ENCODE measurements around the gene KSR2.

Gene KSR2

DNA sequence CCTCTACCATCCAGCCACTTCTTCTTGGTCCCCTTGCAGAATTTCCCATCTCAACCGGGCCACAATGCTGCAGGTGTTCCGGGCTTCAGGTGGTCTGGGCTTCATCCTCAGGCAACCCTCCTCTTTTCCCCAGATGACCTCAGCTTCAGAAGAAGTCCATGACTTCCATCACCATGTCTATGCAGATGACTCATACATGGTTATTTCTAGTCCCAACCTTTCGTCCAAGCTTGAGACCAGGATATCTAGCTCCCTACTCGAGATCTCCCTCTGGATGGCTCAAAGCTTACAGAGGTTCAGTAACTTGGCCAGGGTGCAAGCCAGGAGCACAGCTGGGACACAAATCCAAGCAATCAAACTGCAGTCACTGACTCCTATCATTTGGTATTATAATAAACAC is 452.8 kb downstream of the KSR2 start:
- DNase-seq = no peak

GRCh38 chr12:117514016-117514415 is 454.8 kb downstream of the KSR2 start:
- peak; percentile 59 for DNase-seq

- DNase-seq = no peak
These were observed 455.4 kb downstream of the KSR2 start for GRCh38 chr12:117513353-117513752.

- no peak for DNase-seq
These were observed 460.3 kb downstream of the KSR2 start for GRCh38 chr12:117508468-117508867.

GRCh38 chr12:117507548-117507947 is 461.2 kb downstream of the KSR2 start:
- peak; percentile 69 for DNase-seq

DNA sequence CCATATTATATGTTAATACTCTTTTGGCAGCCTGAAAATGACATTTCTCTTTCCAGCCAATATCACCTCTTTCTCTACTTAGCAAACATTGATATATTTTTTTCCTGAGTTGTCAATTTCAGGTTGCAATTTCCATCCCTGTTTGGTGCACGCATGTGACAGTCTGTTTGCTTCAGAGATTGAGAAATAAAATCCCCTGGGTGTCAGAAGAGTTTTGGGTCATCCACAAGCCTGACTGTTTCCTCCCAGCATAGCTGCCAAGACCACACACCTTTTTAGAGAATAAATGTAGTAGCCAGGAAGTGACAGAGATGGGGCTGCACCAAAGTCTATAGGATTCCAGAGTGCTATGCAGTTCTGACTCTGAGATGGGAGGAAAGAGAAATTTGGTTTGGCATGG is 462.5 kb downstream of the KSR2 start:
- DNase-seq = no peak

- no peak for DNase-seq
These were observed 466.2 kb downstream of the KSR2 start for GRCh38 chr12:117502633-117503032.

- DNase-seq = no peak
These were observed 466.6 kb downstream of the KSR2 start for GRCh38 chr12:117502233-117502632.

DNA sequence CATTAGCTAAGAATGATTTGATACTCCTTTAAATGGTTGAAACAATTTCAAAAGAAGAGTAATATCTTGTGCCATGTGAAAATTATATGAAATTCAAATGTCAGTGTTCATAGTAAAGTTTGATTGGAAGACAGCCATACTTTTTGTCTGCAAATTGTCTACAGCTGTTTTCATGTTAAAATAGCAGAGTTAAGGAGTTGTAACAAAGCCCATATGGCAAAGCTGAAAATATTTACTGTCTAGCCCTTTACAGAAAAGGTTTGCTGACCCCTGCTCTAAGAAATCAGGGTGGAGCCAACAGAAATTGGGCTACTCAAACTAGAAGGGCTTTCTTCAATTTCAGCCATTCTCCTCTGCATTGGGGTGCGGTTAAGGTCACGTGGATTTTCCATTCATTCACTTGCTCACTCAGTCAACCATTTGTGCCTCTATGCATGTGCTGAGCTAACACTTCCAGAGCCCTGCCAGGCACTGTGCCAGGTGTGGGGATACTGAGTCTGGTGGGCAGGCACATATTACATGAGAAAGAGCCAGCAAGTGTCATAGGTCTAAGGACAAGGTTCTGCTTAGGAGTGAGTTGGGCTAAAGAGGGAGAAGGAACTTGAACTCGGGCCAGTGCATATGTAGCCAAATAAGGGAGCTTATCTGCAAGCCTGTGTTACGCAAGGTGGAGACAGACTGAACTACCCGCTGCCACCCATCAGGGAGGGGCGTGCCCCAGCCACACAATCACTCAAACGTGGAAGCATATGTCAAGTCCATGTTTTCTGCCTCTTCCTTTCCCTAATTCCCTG is 467.5 kb downstream of the KSR2 start:
- no peak for DNase-seq

GRCh38 chr12:117499759-117500485 is 468.9 kb downstream of the KSR2 start:
- no peak for DNase-seq

- DNase-seq = no peak
These were observed 469.9 kb downstream of the KSR2 start for GRCh38 chr12:117498880-117499279.

GRCh38 chr12:117498256-117498655 is 470.5 kb downstream of the KSR2 start:
- no peak for DNase-seq

DNA sequence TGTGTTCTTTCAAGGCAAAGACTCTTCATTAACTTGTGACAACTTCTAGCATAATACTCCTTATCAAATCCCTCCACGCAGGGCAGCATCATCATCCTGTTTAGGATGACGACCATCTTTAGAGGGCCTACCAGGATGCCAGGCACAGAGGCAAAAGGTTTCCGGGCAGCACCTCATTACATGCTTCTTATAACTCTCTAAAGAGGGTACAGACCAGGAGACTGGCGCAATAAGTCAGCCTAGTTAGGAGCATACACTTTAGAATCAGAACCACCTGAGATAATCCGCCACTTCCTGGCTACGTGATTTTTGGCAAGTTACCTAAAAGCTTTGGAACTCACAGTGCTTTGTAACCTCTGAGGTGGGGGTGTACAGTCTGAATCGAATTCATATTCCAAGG is 471.4 kb downstream of the KSR2 start:
- DNase-seq = no peak

DNA sequence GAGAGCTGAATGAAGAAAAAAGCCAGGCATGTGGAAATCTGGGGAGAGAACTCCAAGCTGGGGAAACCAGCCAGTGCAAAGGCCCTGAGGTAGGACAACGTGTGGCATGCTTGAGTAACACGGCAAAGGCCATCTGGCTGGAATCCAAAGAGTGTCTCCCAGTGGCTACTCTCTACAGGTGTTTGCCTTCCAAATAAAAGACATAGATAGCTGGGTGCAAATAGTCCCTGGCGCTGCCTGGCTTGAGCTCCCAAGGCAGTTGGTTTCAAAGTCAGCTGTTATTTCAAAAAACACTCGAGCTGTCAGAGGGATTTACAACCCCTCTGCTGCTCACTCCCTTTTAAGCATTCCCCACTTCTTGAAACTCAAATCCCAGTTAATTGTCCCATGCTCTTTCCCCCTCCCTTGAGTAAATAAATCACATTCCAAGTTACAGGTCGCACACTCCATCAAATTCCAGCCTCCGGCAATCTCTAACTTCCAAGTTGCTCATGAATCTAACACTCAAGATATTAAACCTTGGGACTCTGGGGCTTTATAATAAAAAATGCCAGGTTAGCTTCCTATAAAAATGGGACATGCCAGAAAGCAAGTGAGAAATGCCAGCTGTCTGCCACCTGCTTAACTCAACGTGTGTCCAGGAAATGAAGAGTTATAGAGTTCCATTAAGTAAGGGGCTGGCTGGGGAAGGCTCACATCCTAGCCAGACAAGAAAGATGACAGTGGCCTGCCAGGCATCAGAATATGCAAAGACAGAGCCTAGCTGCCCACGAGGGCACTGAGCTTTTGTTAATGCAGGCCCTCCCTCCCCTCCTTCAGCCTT is 473.7 kb downstream of the KSR2 start:
- peak; percentile 72 for DNase-seq

GRCh38 chr12:117491711-117492110 is 477.1 kb downstream of the KSR2 start:
- DNase-seq = no peak

GRCh38 chr12:117490130-117490529 is 478.7 kb downstream of the KSR2 start:
- no peak for DNase-seq

GRCh38 chr12:117489671-117490070 is 479.1 kb downstream of the KSR2 start:
- no peak for DNase-seq

DNA sequence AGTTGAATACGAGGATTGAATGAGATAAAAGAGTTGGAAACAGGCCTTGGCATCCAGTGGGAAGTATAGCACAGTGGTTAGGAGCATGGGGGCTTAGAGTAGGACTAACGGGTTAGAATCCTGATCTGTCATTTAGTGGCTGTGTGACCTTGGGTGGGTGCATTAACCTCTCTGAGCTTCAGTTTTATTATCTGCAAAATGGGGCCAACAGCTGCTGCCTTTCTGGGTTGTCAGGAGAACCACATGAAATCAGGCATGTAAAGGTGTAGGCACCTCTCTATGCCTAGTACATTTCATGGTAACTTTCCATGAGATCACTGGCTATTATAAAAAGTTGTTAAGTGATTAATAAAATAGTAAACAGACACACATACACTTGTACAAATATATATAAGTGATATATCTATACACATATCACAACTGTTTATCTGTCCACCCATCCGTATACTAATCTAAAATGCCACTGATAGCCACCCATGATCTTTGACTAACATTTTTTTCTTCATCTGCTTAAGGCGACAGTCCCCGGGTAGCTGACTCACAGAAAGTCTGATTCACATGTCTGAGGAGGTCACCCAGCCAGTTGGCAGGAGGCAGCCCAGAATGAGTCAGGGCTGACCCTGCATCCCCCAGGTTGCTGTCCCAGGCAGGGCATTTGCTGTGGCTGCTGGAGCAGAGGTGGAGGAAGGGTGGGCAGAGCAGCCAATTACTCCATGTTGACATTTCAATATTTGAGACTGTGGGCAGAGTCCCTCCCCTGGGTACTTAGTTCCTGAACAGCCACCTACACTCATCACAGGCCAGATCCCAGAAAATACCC is 481.7 kb downstream of the KSR2 start:
- DNase-seq = no peak

DNA sequence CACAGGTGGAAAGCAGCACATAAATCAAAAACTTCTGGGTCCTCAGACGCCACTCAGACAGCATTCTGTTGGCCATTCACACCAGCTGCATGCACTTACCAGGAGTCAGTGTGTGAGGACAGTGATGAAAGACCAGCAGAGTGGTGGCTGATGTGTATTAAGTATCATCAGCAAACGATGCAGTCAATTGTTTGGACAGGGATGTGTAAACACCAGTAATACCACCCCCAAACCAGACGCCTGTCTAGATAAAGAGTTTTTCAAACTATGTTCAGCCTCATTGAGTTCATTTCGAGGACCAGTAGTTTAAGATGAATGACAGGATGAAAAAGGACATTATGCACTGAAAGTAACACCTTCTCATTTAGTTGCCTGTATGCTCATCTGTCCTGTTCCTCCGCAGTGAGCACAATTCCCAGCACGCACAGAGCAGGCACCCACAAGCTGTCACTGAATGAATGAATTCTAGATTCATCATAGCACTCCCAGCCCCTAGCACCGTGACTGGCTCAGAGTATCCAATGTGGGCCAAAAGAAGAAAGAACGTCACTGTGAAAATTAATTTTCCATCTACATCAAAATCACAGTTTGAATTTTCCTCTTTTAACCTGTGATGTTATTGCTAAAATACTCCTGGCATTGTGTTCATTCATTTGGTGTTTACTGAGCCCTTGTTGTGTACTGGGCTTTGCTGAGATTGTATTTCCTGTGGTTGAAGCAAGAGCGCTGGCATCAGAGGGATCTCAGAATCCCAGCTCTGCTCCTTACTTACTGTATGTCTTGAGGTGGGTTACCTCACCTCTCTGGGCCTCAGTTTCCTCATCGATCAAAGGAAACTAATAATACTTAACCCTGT is 482.6 kb downstream of the KSR2 start:
- DNase-seq = peak; percentile 98

DNA sequence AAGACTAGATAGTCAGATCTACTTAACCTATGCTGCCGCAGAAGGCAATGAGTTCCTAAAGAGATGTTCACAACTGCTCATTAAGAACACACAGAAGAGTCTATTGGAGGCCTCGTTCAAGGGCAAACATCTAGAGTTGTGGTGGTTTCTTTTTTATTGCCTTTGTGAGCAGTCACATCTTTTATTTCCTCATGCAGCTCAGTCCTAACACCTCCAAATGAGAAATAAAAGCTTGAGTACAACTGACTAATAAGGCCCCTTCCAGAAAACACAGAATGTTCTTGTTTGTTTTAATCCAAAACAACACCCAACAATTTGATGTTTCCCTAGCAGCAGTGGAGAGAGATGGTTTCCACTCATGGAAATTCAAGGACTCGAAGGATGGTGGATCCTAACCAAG is 483.9 kb downstream of the KSR2 start:
- DNase-seq = peak; percentile 22

DNA sequence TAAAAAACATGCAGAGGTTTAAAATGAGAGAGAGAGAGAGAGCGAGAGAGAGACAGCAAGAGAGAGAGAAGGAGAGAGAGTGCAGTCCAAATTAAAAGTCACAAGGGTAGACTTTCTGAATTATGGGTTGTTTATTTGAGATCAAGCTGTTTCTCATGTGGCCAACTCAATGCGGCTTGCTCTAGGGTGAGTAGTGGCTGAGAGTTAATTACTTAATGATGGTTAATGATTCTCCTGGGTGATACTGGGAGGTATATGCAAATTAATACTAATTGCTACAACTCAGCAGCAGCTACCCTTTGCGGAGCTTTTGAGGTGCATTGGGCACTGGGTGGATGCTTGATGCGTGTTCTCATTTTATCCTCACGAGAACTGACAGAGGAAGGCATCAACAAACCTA is 485.3 kb downstream of the KSR2 start:
- DNase-seq = no peak

- DNase-seq = no peak
These were observed 487.3 kb downstream of the KSR2 start for GRCh38 chr12:117481470-117481869.

Measured in DMS153 (cell line).